Stimulated activated CD4-positive, alpha-beta T cell treated with anti-CD3 and anti-CD28 coated beads, Interleukin-12 subunit alpha, Interleukin-12 subunit beta, amount 100 ng/mL, for 24 hours (primary cell): Measurements from ENCODE around the gene NTM.
"Not testable (repeated sequence)": the region's sequence is repeated elsewhere in the genome, so short reads cannot be mapped to it uniquely, and the experiment has no call there.

ENCODE experiments used
- DNase-seq, 2 experiments: peaks; one replicate each; pipeline ENCODE4 v3.0.0-alpha.2; 2020; ENCODE audit warnings: low read depth in 2 of 2

NTM gene

DNA sequence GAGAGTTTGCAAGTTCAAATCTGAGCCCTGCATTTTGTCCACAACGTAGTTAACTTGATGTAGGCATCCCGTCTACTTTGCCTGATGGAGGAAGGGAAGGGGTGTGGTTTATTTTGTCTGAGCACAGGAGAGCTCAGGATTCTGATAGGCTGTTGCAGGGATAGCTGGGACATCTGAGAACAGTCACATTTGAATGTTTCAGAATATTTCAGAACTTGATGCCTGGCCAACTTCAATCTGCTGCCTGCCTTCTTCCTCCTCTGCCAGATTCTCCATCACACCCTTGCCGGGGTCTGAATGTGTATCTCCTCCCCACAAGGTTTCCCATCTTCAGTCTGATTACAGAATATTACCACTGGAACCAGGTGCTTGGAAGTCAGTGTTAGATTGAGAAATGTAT lies 51.6 kb downstream of the NTM start:
- DNase-seq, result no peak

DNA sequence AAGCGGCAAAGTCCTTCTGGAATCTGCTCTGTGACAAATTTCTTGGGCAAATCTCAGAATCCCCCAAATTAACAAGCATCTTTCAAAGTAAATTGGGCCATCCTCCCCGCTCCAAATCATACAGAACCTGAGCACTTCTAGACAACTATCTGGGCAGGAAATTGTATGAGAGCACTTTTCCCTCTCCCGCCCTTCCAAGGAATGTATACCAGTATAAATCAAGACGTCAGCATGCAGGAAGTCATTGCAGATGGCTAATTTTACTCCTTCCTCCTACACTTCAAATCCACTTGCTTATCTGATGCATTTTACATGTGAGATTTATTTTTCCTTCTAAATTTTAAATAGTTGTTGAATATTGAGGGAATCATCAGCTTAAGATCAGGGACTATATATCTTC lies 52.1 kb downstream of the NTM start:
- no peak for DNase-seq

DNA sequence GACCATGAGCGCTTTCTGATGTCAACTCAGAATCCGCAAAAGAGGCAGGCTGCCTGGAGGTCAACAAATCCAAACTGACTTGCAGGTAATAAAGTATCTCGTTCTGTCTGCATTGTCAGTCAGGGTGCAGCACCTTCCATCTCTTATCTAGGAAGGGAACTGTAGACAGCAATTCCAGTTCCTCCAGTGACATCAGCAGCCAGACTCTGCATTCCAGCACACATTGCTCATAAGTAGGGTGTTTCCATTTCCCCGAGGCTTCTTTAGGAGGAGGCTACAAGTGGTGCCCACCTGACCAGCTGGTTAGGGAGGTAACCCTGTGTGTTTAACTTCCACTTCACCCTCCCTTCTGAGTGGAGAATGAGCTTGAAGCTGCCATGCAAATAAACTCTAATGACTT lies 53.3 kb downstream of the NTM start:
- no peak for DNase-seq

DNA sequence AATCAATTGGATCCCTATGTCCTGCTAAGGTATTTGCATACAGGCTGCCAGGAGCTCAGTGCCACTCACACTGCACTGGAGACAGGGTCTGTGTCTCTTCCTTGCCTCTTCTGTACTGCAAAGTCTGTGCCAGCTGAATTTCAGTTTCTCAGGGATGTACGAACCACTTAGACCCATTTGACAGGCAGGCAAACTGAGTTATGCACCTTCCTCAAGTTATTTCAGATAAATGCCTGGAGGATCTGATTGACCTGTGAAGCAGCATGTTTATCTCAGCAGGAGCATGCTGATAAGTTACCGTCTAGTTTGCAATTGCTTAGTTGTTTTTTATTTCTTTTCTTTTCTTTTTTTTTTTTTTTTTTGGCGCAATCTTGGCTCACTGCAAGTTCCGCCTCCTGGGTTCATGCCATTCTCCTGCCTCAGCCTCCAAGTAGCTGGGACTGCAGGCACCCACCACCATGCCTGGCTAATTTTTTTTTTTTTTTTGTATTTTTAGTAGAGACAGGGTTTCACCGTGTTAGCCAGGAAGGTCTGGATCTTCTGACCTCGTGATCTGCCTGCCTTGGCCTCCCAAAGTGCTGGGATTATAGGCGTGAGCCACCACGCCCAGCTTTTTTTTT lies 54.0 kb downstream of the NTM start:
- DNase-seq, result not testable (repeated sequence)

DNA sequence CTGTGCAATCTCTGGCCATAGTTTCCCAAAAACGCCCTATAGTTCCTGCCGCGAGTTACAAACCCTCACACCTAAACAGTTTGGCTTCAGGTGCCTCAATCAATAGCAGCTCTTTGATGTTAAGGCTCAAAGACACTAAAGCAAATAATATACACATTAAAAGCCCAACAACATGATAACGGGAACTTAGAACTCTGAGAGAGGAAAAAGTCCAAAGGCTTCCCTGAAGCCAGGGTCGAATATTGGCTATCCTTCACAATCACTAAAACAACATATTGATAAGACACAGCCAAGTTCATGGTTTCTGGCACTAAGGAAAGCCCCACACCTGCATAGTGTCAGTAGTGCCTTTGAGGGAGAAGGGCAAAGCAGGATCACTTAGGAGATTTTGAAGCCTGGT lies 54.9 kb downstream of the NTM start:
- no peak for DNase-seq

DNA sequence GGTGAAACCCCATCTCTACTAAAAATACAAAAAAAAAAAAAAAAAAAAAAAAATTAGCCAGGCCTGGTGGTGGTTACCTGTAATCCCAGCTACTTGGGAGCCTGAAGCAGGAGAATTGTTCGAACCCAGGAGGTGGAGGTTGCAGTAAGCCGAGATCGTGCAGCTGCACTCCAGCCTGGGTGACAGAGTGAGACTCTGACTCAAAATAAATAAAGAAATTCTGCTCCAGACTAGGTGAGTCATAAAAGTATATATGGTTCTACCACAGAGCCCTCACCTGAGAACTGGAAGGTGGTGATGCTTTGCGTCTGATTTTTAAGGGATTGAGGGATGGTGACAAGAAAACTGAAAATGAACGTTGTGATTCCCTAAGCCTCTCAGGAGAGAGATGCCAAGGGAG lies 58.4 kb downstream of the NTM start:
- DNase-seq, result no peak

DNA sequence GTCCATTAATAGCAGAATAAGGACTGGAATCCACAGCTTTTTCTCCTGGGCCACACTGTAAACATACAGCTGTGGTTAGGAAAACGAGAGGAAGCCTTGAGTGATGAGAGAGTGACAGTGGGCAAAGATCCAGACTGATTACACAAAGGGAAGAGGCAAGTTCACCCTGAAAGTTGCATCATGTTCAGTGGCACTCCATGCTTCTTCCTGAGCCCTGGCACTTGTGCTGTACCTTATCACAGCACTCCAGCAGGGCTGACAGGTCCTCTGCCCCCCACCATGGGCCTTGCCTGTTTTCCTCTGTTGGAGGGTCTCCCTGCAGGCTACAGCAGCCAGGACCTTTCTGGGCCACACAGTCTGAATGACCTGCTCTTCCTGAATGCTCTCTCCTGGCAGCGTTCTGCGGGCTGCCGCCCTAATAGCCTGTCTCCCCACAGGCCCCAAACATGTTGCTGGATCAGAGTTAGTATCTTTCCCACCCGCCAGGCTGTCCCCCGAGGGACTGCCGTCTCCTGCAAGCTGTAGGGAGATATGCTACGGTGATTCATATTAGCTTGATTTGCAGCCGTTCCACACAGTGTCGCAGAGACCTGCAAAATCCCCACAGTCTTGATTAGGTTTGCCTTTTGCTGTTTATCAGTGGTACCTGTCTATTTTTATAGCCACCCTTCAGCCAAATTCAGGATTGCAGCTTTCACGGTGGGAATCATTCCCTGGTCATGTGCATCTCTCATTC lies 60.2 kb downstream of the NTM start:
- DNase-seq, result no peak

DNA sequence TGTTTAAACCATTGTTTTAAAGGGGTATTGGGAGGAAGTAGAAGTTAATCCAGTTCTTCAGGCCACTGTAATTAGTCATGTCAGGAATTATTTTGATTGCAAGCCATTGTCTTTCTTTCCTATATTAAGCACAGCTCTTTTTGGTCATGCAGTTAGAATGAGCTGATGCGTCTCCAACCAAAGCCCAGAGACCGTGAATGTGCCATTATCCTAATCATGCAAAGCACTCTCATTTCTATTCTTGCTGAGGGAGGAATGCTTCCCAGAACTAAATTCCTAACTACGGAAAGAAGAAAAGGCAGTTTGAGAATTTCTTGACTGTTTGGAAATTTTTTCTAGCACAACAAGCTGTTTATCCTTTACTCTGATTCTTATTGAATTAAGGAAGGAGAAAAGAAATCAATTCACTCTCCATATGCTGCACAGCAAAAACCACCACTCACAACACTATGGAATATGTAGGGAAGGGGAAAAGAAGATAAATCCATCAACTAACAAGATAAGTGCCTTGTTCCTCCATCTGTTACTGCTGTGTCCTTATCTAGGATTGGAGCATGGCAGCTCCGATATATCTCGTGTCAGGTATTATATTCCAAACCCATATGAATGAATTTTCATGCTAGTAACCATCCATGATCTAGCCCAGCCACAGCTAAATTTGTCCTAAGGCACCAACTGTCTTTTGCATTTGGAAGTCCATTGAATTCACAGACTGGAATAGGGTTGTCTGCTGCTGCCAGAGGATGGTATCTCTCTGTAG lies 70.8 kb downstream of the NTM start:
- DNase-seq, result no peak

DNA sequence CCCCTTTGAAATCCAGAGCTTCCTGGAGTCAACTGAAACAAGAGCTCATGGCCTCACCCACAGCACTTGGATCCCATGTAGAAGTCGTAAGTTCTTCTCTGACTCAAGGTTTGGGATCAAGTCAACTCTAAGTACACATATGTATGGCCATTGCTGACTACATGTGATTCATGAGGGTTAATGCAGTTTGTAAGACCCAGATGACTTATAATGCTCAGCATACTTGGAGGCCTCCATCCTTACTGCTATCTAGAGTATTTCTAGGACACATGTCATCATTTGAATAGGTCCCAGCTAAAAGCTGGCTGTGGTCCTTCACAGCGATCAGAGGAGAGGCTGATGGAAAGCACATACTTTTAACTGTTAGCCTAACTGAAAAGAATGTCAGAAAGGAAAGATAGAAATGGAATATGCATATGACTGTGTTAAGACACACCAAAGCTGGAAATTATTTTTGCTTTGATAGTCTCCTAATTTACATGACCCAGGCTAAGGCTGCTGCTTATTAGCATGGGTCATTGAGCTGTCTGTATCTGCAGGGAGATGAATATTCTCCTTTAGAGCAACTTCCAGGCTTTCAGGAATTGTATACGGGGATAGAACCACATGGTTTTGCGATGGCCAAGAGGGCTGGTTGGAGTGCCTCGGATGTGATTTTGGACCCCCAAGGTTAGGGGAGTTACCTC lies 76.3 kb downstream of the NTM start:
- DNase-seq, result no peak

DNA sequence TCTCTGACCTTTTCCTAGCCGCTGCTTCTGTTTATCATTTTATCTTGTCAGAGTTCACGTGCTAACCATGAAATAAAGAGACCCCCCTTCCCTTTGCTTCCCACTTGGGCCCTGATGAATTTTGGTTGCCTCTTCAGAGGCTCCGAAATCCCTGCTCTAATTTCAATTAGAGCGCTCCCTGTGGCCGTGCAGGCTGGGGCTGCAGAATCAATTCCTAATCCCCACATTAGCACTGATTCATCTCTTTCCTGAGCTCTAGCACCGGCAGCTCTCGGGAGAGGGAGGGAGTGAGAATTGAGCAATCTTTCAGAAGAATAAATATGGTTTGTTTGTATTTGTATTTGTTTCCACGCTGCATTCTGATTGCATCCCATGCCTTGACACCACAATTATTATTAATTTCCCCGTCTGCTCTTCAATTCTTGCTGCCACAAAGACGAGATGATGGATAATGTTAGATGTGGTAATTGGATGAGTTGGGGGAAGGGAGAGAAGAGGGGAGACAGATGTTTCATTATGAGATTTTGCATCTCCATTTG lies 76.9 kb downstream of the NTM start:
- DNase-seq, result no peak

DNA sequence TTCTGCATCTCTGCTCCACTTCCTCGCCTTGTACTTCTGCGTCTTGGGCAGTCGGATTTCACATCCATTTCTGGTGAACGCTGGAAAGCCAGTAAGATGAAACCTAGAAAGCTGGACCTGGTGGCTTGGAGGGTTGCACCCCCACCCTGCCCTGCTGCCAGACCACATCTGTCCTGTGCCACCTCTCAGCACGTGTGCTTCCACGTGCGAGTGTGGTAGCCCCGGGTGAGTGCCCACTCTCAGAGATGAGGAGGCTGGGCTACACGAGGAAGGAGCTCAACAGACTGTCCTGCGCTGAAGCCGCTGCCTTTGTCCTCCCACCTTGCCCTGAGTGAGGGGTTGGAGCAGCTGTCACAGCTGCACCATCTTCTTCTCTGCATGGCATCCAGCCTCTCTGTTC lies 77.5 kb downstream of the NTM start:
- no peak for DNase-seq

DNA sequence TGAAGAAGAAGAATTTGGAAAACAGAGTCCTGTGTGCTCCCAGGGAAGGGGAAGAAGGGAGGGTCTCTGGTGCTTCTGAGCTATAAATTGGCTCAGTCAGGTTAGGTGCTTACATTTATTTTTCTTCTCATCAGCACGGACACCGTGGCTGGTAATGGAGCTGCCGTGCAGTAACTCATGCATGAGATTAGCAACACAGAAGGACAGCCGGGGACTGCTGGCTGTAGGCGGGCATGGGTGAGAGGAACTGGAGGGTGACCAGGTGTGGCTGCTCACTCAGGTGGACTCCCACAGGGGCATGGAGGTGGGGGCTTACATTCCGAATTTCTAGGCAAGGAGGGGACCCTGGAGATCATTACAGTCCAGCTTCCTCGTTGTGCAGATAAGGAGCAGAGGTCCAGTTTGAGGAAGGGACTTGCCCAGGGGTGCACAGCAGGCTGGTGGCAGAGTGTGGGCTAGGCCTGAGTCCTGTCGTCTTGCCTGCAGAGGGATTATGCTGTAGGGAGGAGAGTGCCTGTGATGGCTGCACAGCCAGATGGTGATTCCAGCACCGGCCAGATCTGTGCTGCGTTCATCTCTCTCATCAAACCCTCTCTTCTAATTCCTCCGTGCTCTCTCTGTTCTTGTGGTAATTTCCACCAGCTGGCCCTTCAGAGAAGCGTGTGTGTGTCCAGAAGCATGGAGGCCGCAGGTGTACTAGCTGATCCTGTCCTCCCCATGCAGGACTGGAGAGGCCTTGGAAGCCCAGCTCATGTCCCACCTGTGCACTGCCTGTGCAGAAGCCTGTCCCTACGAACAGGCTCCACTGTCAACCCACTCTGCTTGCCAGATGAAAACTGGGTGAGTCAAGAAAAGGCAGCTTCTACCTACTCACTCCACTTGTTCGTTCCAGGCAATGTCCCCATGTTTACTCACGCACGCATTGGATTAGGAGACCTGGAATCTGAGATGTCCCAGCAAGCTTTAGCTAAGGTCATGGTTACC lies 78.9 kb downstream of the NTM start:
- no peak for DNase-seq

DNA sequence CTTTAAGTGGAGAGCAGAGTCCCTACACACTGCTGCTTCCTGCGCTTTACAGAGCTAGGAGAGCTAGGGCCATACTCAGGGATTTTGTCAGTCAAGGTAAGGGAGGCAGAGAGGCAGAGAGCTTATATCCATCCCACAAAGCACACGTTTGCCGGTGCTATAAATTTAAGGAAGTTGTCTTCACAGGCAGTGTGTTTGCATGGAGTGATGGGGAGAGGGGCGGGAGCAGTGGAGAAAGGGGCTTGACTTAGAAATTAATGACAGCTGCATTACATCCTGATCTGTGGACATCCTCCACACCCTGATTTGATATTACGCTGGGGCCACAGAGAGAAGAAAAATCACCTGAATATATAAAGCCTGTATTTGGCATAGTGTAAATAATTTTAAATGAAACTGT lies 84.1 kb downstream of the NTM start:
- DNase-seq, result no peak

DNA sequence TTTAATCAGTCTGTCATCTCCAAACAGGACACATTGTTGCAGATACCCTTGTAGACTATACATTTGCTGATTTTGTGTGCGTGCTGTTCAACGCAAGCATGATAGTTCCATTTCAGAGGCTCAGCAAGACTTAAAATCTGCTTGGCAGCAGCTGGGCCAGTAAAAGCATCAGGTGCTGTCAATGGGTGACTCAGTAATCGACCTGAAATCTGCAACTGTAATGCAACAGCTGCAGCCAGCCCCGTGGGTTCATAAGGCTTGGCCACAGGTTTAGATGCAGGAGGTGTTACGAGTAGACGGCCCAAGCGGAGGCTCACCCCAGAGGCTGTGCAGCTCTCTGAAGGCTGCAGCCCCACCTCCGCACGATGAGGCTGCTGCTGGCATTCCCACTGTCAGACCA lies 84.6 kb downstream of the NTM start:
- no peak for DNase-seq

DNA sequence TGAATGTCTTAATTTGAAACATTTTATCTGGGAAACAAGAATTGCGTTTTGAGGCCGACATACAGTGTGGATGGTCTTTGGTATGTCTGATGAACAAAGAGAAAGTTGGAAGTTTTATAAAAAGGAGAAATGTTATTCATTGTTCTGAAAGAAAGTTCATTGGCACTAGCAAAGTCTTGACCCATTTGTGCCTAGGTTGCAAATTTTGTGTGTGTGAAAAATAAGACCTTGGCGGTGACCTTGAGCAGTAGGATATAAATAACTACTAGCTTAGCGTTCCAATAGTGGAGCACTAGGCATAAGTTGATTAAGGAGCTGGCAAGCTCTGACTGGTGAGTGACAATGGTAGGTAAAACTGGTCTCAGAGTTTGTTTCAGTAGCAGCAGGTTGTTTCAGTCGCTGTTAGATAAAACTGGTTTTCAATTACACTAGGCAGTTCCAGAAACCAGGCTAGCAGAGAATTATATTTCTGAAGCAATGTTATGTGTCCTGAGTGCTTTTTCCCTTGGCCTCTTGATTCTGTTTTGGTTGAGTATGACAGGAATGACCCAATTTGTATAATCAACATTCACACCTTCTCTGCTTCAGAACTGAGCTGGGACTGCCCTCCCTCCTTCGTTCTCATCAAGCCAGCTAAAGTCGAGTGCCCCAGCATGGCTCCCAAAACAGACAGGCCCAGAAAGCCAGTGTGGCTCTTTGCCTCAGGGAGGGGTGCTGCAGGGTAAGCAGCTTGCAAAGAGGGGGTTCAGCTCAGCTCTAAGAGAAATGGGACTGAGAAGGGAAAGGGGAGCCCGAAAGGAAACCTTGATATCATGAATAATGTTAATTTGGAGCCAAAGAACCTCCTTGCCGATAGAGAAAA lies 85.7 kb downstream of the NTM start:
- no peak for DNase-seq

DNA sequence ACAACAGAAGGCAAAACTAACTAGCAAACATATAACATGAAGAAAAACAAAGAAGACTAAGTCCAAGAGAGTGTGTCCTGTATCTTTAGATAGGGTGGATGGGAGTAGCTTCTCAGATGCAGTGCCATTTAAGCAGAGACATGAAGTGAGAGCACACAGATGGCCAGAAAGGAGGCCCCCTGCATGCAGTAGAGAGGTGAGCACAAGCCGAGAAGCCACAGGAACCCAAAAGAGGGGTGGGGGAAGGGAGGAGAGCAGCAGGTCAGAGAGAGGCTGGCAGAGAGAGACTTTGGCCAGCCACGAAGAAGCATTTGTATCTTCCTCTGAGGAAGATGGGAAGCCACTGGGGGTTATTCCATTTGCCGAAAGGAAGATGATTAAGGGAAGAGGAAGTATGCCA lies 86.7 kb downstream of the NTM start:
- no peak for DNase-seq

DNA sequence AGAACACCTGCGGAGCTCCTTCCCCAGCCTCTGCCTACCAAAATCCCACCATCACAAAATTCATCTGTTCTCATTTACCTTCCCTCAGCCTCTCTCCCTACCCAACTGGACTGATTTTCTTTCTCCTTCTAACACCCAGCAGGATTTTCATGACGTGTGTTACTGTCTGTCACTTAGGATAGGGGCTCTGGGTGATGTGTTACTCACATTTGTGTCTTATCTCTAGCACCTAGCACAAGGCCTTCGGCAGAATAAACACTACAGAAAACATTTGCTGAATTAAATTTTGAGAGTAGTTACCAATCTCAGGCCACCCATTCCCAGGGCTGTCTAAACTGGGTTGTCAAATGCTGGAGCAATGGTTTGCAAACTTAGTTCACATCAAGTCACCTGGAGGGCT lies 88.0 kb downstream of the NTM start:
- no peak for DNase-seq

DNA sequence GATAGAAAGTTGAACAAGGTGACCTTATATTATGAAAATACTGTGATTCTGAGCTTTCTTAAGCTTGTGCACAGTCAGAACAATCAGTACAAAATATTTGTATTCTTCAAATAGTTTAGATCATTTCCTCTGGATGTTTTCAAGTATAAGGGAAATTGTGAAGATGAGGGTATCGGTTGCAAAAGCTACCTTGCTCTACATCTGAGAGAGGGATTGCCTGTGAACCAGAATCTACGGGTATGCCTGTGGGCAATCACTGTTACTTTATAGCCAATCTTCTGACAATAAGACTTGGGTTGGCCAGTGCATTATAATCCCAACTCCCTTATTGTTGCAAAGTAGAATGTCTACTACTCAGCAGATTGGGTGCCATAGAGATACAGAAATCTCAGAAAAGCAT lies 90.5 kb downstream of the NTM start:
- no peak for DNase-seq

DNA sequence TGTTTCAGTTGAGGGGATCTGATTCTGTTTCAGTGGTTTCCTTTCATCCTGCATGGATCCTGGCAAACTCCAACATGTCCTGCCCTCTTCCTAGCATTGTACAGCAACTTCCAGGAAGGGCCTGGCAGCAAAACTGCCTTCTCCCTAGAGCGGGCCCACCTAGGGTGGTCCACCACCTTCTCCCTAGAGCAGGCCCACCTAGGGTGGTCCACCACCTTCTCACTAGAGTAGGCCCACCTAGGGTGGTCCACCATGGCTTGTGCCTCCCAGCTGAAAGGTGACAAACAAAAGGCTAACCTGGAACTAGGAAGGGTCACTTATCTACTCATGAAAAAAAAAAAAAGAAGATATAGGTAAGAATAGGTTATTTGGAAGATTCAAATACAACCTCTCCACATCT lies 92.2 kb downstream of the NTM start:
- no peak for DNase-seq

DNA sequence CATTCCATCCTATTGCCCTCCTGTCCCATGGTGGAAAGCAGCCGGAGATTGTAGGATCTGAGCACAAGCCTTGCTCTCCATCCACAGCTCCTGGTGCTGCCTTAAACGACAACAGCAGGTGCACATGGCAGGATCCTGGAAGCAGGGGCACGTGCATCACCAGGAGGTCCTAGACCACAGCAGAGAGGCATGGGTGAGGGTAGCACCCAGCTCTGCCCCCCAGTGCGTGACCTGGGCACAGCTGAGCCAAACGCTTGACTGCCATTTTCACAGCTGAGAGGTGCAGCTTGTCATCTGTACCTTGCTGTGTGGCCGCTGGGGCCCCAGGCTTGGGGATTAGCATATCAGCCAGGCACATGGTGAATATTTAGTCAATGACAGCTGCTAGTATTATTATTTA lies 92.7 kb downstream of the NTM start:
- no peak for DNase-seq
